ENCODE results near the gene OTUD7B. TPM values are rescaled to one million over a fixed set of nuclear protein-coding genes. Genes with fewer than 3 reads are reported as not detected.

The OTUD7B gene
- total RNA-seq, 1 experiment from 2014 or later = 23.5 TPM

GRCh38 chr1:149965440-149965839 is 45.1 kb downstream of the OTUD7B start:
- no peaks in the 10 kb centered on the region for H3K4me1 ChIP-seq (ENCODE audit: insufficient read depth, low read length)
- H3K27ac ChIP-seq (ENCODE audit: insufficient read length, low read depth, low read length) = no peak overlapping the region
- no peak overlapping the region for H3K4ac ChIP-seq (ENCODE audit: low read depth, low read length)
- H3T11ph ChIP-seq (ENCODE audit: low read length) = no peak overlapping the region
- H3K79me1 ChIP-seq (ENCODE audit: insufficient read depth, low read depth, low read length, poor library complexity, severe bottlenecking) = no peaks in the 10 kb centered on the region
- no peaks in the 10 kb centered on the region for H3K27me3 ChIP-seq (ENCODE audit: insufficient read depth, low read length)
- no peak overlapping the region for H2BK12ac ChIP-seq (ENCODE audit: insufficient read length, low read depth, low read length)
- no peaks in the 10 kb centered on the region for H3K23me2 ChIP-seq (ENCODE audit: insufficient read length, low read depth, low read length, poor library complexity, severe bottlenecking)
- H3K14ac ChIP-seq (ENCODE audit: insufficient read depth, low read length) = no peak overlapping the region
- no peaks in the 10 kb centered on the region for H3K4me1 Mint-ChIP-seq
- no peak overlapping the region for H3K4me3 Mint-ChIP-seq
- no peak overlapping the region for H4K5ac ChIP-seq (ENCODE audit: insufficient read length, low read depth, low read length)
- H4K8ac ChIP-seq (replicated peaks; ENCODE audit: insufficient read length, low read depth, low read length) = no peak overlapping the region
- no peaks in the 10 kb centered on the region for H4K20me1 ChIP-seq (ENCODE audit: control insufficient read depth, insufficient read depth, insufficient read length)
- no peak overlapping the region for H3K9ac ChIP-seq (ENCODE audit: extremely low read depth, insufficient read length, low read length)
- no peaks in the 10 kb centered on the region for H3K9me3 ChIP-seq (ENCODE audit: control insufficient read depth, low read depth, low read length)
- no peak overlapping the region for H2BK120ac ChIP-seq (ENCODE audit: low read depth, low read length, poor library complexity, severe bottlenecking)
- H2AK5ac ChIP-seq (ENCODE audit: insufficient read length, low read length) = no peak overlapping the region
- peaks cover 24 to 51% (median 50%) of the 10 kb centered on the region in 3 experiments; a peak in 6 of 7 replicates for H3K36me3 Mint-ChIP-seq (ENCODE audit: insufficient read depth in 1 of 3, low read depth in 3 of 3)
- no peak overlapping the region for H3K23ac ChIP-seq (ENCODE audit: insufficient read length, low read depth, low read length)
- H3K79me2 ChIP-seq (ENCODE audit: insufficient read depth, low read length) = no peaks in the 10 kb centered on the region
- no peak overlapping the region for H3K56ac ChIP-seq (ENCODE audit: insufficient read length, low read depth, low read length)
- no peak overlapping the region for H2BK20ac ChIP-seq (ENCODE audit: low read depth, low read length, poor library complexity, severe bottlenecking)
- no peak overlapping the region for H2BK15ac ChIP-seq (ENCODE audit: low read depth, low read length)
- H3K4me2 ChIP-seq (ENCODE audit: insufficient read depth, insufficient read length, low read length) = no peak overlapping the region
- no CpG with 5 or more reads among the region's 3 CpGs for WGBS (ENCODE audit: extremely low coverage, insufficient read length, low lambda C conversion rate)
- H3K18ac ChIP-seq (ENCODE audit: insufficient read length, low read depth, low read length) = no peak overlapping the region
- H3K9me3 Mint-ChIP-seq = peaks cover 0 to 3% of the 10 kb centered on the region in 2 experiments; a peak in 1 of 5 replicates
- H2AFZ ChIP-seq (ENCODE audit: low read length) = no peak overlapping the region
- no peak for TF ChIP-seq CTCF (conservative IDR thresholded peaks at IDR 0.05)
- H4K91ac ChIP-seq (ENCODE audit: insufficient read length, low read depth, low read length) = no peak overlapping the region
- H2BK5ac ChIP-seq (ENCODE audit: insufficient read length, low read length) = no peak overlapping the region
- H3K27ac Mint-ChIP-seq = no peak overlapping the region
- DNase-seq = no peak
- H3K27me3 Mint-ChIP-seq (ENCODE audit: low read depth) = no peaks in the 10 kb centered on the region
